ENCODE measurements around the gene ZCWPW2. TPM values are rescaled to one million over a fixed set of nuclear protein-coding genes. Genes with fewer than 3 reads are reported as not detected.

Gene ZCWPW2
- total and polyA plus RNA-seq, 9 of the 15 experiments (the other 6 are each of a cell fraction or from before 2014, with no cell fraction given) = 0.10 to 0.77 (median 0.44) TPM

- TF ChIP-seq SRSF3 (IDR thresholded peaks at IDR 0.05; ENCODE audit: insufficient read depth, low read length) (peak; percentile 51; the same call in 1 of the 2 replicates), HMGN3 (IDR thresholded peaks at IDR 0.05; ENCODE audit: borderline replicate concordance, extremely low read depth, insufficient read length, low read depth, low read length) (peak; percentile 83), PHF21A (IDR thresholded peaks at IDR 0.05; ENCODE audit: borderline replicate concordance, low read depth) (no peak), C11orf30 (IDR thresholded peaks at IDR 0.05; ENCODE audit: low read depth) (no peak; the same call in 1 of the 2 replicates), ZNF263 (CRISPR knock-in tag; IDR thresholded peaks at IDR 0.05; ENCODE audit: borderline replicate concordance) (peak; percentile 14; the same call in 1 of the 2 replicates), ZNF311 (CRISPR knock-in tag; IDR thresholded peaks at IDR 0.05) (no peak), AFF1 (IDR thresholded peaks at IDR 0.05; ENCODE audit: low read depth in 1 of 2, partially characterized antibody in 2 of 2) (peak in 1 of 2 experiments; percentile 88), ZBED1 (IDR thresholded peaks at IDR 0.05) (peak; percentile 64; the same call in 1 of the 2 replicates), FOXJ3 (CRISPR knock-in tag; IDR thresholded peaks at IDR 0.05) (no peak), RBM25 (IDR thresholded peaks at IDR 0.05; ENCODE audit: low read depth, low read length, severe bottlenecking) (no peak), IFI16 (CRISPR knock-in tag; IDR thresholded peaks at IDR 0.05) (no peak), PBX2 (CRISPR knock-in tag; IDR thresholded peaks at IDR 0.05; ENCODE audit: low read depth) (no peak), PBX2 (tag; conservative IDR thresholded peaks at IDR 0.05; ENCODE audit: low read depth) (no peak), ZNF197 (CRISPR knock-in tag; IDR thresholded peaks at IDR 0.05; ENCODE audit: low read depth) (no peak), ZNF354B (CRISPR knock-in tag; IDR thresholded peaks at IDR 0.05) (no peak)
Observed at GRCh38 chr3:28348629-28349468, at the start of gene ZCWPW2, which contains the start of gene AZI2 (continued).
